Kidney epithelial cell (primary cell): ENCODE measurements around the gene LFNG. TPM values are rescaled to one million over a fixed set of nuclear protein-coding genes. Genes with fewer than 3 reads are reported as not detected.

Source experiments
- DNase-seq: peaks from one replicate; pipeline ENCODE4 v3.0.0-alpha.2; 2010; ENCODE audit warnings: low read depth
- H3K27me3 ChIP-seq: 2 replicates; pipeline ENCODE4 v1.6.0; 2011; ENCODE audit warnings: low read length; ENCODE audit not compliant: control insufficient read depth, insufficient read depth
- H3K36me3 ChIP-seq: 2 replicates; pipeline ENCODE4 v1.5.1; 2011; ENCODE audit warnings: low read length; ENCODE audit not compliant: control insufficient read depth, insufficient read depth
- H3K4me3 ChIP-seq: 2 replicates; pipeline ENCODE4 v1.5.1; 2011; ENCODE audit warnings: low read depth, mild to moderate bottlenecking, control low read depth, low read length
- total RNA-seq: library from RNA; depleted of rRNA; stranded (reverse); fragments of >200 nt; gene quantifications from 2 replicates; pipeline ENCODE4 v1.2.3, GENCODE V29; 2015
- TF ChIP-seq, protein P1 (sequence below): IDR thresholded peaks from 2 replicates; pipeline ENCODE4 v1.5.1; 2011; ENCODE audit warnings: mild to moderate bottlenecking, moderate library complexity, low read length, control low read depth, inconsistent platforms; ENCODE audit not compliant: insufficient read depth, poor library complexity, severe bottlenecking

Gene LFNG
- total RNA-seq, 1 donor from 2014 or later = 39.7 TPM

DNA sequence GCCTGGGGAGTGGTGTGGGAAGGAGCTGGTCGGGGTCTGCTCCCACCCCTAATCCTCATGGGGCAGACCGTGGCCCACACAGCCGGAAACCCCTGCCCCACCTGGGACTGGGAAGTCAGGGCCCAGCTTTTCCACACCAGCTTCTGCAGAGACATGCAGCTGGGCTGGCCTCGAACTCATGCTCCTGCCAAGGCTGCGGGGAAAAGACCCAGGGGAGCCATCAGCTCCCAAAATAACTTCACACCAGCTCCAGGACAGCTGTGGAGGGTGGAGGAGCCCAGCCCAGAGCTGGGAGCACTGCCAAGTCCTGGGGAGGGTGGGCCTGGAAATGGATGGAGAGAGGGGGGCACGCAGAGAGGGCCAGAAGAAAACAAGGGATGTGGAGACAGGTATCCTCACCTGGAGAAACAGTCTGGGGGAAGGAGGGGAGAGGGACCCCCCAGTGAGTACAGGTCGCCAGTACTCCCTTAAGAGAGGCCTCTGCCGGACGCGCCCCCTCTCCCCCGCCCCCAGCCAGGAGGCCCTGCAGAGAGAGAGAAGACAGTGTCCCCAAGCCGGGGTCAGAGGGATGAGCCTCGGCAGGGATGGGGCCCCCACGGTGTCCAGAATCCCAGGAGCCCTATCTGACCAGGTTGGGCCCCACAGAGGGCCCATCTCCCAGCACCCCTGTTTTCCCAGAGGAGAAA lies 31.8 kb upstream of the LFNG start:
- TF ChIP-seq, protein P1, sequence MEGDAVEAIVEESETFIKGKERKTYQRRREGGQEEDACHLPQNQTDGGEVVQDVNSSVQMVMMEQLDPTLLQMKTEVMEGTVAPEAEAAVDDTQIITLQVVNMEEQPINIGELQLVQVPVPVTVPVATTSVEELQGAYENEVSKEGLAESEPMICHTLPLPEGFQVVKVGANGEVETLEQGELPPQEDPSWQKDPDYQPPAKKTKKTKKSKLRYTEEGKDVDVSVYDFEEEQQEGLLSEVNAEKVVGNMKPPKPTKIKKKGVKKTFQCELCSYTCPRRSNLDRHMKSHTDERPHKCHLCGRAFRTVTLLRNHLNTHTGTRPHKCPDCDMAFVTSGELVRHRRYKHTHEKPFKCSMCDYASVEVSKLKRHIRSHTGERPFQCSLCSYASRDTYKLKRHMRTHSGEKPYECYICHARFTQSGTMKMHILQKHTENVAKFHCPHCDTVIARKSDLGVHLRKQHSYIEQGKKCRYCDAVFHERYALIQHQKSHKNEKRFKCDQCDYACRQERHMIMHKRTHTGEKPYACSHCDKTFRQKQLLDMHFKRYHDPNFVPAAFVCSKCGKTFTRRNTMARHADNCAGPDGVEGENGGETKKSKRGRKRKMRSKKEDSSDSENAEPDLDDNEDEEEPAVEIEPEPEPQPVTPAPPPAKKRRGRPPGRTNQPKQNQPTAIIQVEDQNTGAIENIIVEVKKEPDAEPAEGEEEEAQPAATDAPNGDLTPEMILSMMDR = no peak
- Histone ChIP-seq H3K27me3 (peaks cover 5% of the 10 kb centered on the region), H3K4me3 (no peak overlapping the region), H3K36me3 (no peaks in the 10 kb centered on the region)
- DNase-seq = no peak

GRCh38 chr7:2488272-2488645 lies 31.3 kb upstream of the LFNG start:
- no peak for DNase-seq
- H3K27me3 ChIP-seq = peaks cover 7% of the 10 kb centered on the region
- H3K36me3 ChIP-seq = no peaks in the 10 kb centered on the region
- TF ChIP-seq, protein P1 = no peak
- H3K4me3 ChIP-seq = no peak overlapping the region

DNA sequence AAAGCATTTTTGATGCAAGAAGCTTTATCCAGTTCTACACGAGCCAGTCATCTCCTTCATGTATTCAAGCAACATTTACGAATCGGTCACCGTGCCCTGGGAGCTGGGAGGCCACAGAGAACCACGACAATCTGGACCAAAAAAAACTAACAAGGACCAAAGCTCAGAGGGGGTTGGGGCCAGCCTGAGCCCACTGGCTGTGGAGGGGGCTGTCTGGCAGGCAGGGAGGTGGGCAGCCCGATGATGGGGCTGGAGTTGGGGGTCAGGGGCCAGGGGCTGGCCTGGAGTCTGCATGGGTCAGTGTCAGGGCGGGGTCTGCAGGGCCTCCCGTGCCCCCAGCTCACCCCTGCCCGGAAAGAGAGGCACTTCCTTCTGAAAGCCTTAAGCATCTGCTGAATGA lies 30.9 kb upstream of the LFNG start:
- DNase-seq = no peak
- Histone ChIP-seq H3K36me3 (no peaks in the 10 kb centered on the region), H3K27me3 (peaks cover 7% of the 10 kb centered on the region), H3K4me3 (no peak overlapping the region)
- TF ChIP-seq, protein P1 = no peak

- Histone ChIP-seq H3K4me3 (no peak overlapping the region), H3K36me3 (no peaks in the 10 kb centered on the region), H3K27me3 (peaks cover 14% of the 10 kb centered on the region)
- TF ChIP-seq, protein P1 = no peak
- no peak for DNase-seq
Measured at GRCh38 chr7:2490181-2490651, 29.4 kb upstream of the LFNG start.

DNA sequence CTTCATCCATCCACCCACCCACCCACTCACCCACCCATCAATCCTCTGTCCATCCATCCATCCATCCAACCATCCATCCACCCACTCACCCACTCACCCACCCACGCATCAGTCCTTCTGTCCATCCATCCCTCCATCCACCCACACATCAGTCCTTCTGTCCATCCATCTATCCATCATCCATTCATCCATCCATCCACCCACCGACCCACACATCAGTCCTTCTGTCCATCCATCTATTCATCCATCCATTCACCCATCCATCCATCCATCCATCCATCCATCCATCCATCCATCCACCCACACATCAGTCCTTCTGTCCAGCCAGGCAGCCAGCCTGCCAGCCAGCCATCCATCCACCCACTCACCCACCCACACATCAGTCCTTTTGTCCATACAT lies 27.5 kb upstream of the LFNG start:
- Histone ChIP-seq H3K27me3 (peaks cover 25% of the 10 kb centered on the region), H3K4me3 (no peak overlapping the region), H3K36me3 (no peaks in the 10 kb centered on the region)
- TF ChIP-seq, protein P1 = no peak
- no peak for DNase-seq
